ENCODE measurements around the gene TAP1. TPM values are rescaled to one million over a fixed set of nuclear protein-coding genes. Genes with fewer than 3 reads are reported as not detected.

TAP1 gene
- total and polyA plus RNA-seq, 2 donors (not counting 3 experiments of a cell fraction or from before 2014, with no cell fraction given) = 15.6 to 25.9 TPM

- no TSS peak for BruUV-seq (replicated peaks)
- intact Hi-C loops (cut with micrococcal nuclease) (loop anchor here (5.0 to 10.0 kb wide), 2 partner anchors 161 to 434 kb away; no protein-coding TSS in a partner anchor), dilution Hi-C loops (cut with MboI; ENCODE audit: extremely low pct_ligation_motif_present, low sequenced_read_pairs) (no loop called here)
- Histone ChIP-seq H3K79me2 (ENCODE audit: control insufficient read depth, insufficient read depth, low read length) (no peaks in the 10 kb centered on the region), H3K4me2 (ENCODE audit: insufficient read depth, low read length) (no peak overlapping the region), H3K36me3 (ENCODE audit: control insufficient read depth in 2 of 2, extremely low read depth in 1 of 2, insufficient read depth in 2 of 2, low read length in 2 of 2) (no peaks in the 10 kb centered on the region), H3K27ac (ENCODE audit: insufficient read depth, low read depth, low read length) (no peak overlapping the region), H3K4me1 (ENCODE audit: control insufficient read depth, extremely low read depth, insufficient read depth, low read length) (no peaks in the 10 kb centered on the region), H3K9ac (replicated peaks; ENCODE audit: extremely low read depth, insufficient read depth, low read length) (no peak overlapping the region), H3K4me3 (replicated peaks in 1 of 3; ENCODE audit: insufficient read depth in 1 of 3, low read depth in 1 of 3, low read length in 3 of 3) (no peak overlapping the region), H3K27me3 (ENCODE audit: control insufficient read depth in 2 of 2, insufficient read depth in 2 of 2, low read length in 2 of 2) (peaks cover 32 to 43% of the 10 kb centered on the region in 2 experiments), H4K20me1 (replicated peaks; ENCODE audit: control insufficient read depth, extremely low read depth, insufficient read depth, low read length) (no peaks in the 10 kb centered on the region), H3K9me1 (replicated peaks; ENCODE audit: control insufficient read depth, extremely low read depth, insufficient read depth, low read length) (no peaks in the 10 kb centered on the region), H3K9me3 (replicated peaks; ENCODE audit: control insufficient read depth, insufficient read depth, low read length) (no peaks in the 10 kb centered on the region), H2AFZ (ENCODE audit: low read depth, low read length) (no peak overlapping the region)
- ChIA-PET CTCF (no interaction called here), POLR2A (no interaction called here)
- no peak for DNase-seq (ENCODE audit: low read depth, low spot score)
- no peak for FAIRE-seq
- TF ChIP-seq POLR2AphosphoS5 (IDR thresholded peaks at IDR 0.05; ENCODE audit: insufficient read depth, low read depth, low read length) = no peak
- no peak for TF ChIP-seq JUN (IDR thresholded peaks at IDR 0.05; ENCODE audit: borderline replicate concordance, insufficient read depth, insufficient read length, low read depth)
- TF ChIP-seq EZH2 (IDR thresholded peaks at IDR 0.05; ENCODE audit: borderline replicate concordance, low read depth, low read length, severe bottlenecking) = no peak
- TF ChIP-seq GATA2 (IDR thresholded peaks at IDR 0.05; ENCODE audit: insufficient read depth, insufficient read length, low read depth, low read length) = no peak
- no peak for TF ChIP-seq POLR2A (IDR thresholded peaks at IDR 0.05; ENCODE audit: low read depth, low read length)
- TF ChIP-seq MYC (IDR thresholded peaks at IDR 0.05; ENCODE audit: low read depth, low read length) = no peak
- TF ChIP-seq CTCF (IDR thresholded peaks at IDR 0.05; ENCODE audit: extremely low read depth in 1 of 2, insufficient read depth in 1 of 2, low read depth in 1 of 2, low read length in 2 of 2) = no peak
Observed at GRCh38 chr6:32865724-32866443, 12.4 kb upstream of the TAP1 start.
